Naive thymus-derived CD4-positive, alpha-beta T cell (primary cell): ENCODE data around the gene ZNF106. TPM values are rescaled to one million over a fixed set of nuclear protein-coding genes. Genes with fewer than 3 reads are reported as not detected.

Source experiments
- ATAC-seq: fragments of 150-1000 bp; cut with Tn5 transposase; 2 replicates; pipeline ENCODE4 v1.10.0; 2021; ENCODE audit warnings: mild to moderate bottlenecking, moderate library complexity
- CTCF ChIA-PET: fragments of 350-600 bp; sonication (Branson Sonifier 250); formaldehyde crosslinking; loops from one replicate; lab custom pipeline; 2021; ENCODE audit warnings: antibody characterized with exemption; lab: Charles Lee
- POLR2A ChIA-PET: fragments of 350-600 bp; sonication (Branson Sonifier 250); formaldehyde crosslinking; loops from one replicate; lab custom pipeline; 2021; ENCODE audit warnings: antibody characterized with exemption, inconsistent platforms; lab: Charles Lee
- DNase-seq, 9 donors: peaks; one replicate each; pipeline versions ENCODE4 v3.0.0 to v3.0.0-alpha.2; 2020 to 2022; ENCODE audit warnings: mixed read lengths in 1 of 9
- H3K27ac ChIP-seq: one replicate; pipeline ENCODE4 v1.7.0; 2013; ENCODE audit warnings: mild to moderate bottlenecking, low read depth, low read length, moderate library complexity
- H3K27me3 ChIP-seq, 2 donors: one replicate each; pipeline ENCODE4 v1.7.0; 2013; ENCODE audit warnings: low read length in 2 of 2, mild to moderate bottlenecking in 2 of 2, moderate library complexity in 2 of 2; ENCODE audit not compliant: control insufficient read depth in 2 of 2, insufficient read depth in 2 of 2
- H3K36me3 ChIP-seq, 3 experiments: 1 replicate in 2 of 3; 2 replicates in 1 of 3; pipeline ENCODE4 v1.7.0; 2013; ENCODE audit warnings: low read length in 3 of 3, mild to moderate bottlenecking in 3 of 3, moderate library complexity in 1 of 3; ENCODE audit not compliant: insufficient read depth in 3 of 3, control insufficient read depth in 2 of 3
- H3K4me1 ChIP-seq, 2 donors: one replicate each; pipeline ENCODE4 v1.7.0; 2013; ENCODE audit warnings: low read length in 2 of 2, mild to moderate bottlenecking in 2 of 2, moderate library complexity in 1 of 2; ENCODE audit not compliant: control insufficient read depth in 2 of 2, insufficient read depth in 2 of 2
- H3K4me3 ChIP-seq: 2 replicates; pipeline ENCODE4 v1.7.0; 2013; ENCODE audit warnings: mild to moderate bottlenecking, low read length
- H3K9me3 ChIP-seq, 3 experiments: 1 replicate in 2 of 3; 2 replicates in 1 of 3; pipeline ENCODE4 v1.7.0; 2013; ENCODE audit warnings: low read length in 3 of 3; ENCODE audit not compliant: control insufficient read depth in 2 of 3
- H3K27ac Mint-ChIP-seq, 9 donors: one replicate each; pipeline ENCODE4 v1.8.0; 2020 to 2022; ENCODE audit warnings: mixed read lengths in 9 of 9, mild to moderate bottlenecking in 8 of 9, moderate library complexity in 5 of 9, inconsistent platforms in 2 of 9
- H3K27me3 Mint-ChIP-seq, 5 donors: one replicate each; pipeline ENCODE4 v1.8.0; 2021 to 2022; ENCODE audit warnings: mixed read lengths in 5 of 5, mild to moderate bottlenecking in 1 of 5
- H3K36me3 Mint-ChIP-seq, 5 donors: one replicate each; pipeline ENCODE4 v1.8.0; 2020 to 2022; ENCODE audit warnings: mixed read lengths in 5 of 5, mild to moderate bottlenecking in 3 of 5, inconsistent platforms in 1 of 5
- H3K4me1 Mint-ChIP-seq, 7 donors: one replicate each; pipeline ENCODE4 v1.8.0; 2020 to 2022; ENCODE audit warnings: mixed read lengths in 7 of 7, mild to moderate bottlenecking in 3 of 7, inconsistent platforms in 1 of 7
- H3K4me3 Mint-ChIP-seq, 10 donors: one replicate each; pipeline ENCODE4 v1.8.0; 2020 to 2022; ENCODE audit warnings: mild to moderate bottlenecking in 10 of 10, mixed read lengths in 10 of 10, moderate library complexity in 6 of 10, inconsistent platforms in 2 of 10
- H3K9me3 Mint-ChIP-seq, 11 donors: one replicate each; pipeline ENCODE4 v1.8.0; 2020 to 2022; ENCODE audit warnings: mixed read lengths in 11 of 11, mild to moderate bottlenecking in 4 of 11, inconsistent platforms in 1 of 11, moderate library complexity in 1 of 11
- intact Hi-C, 2 donors: fragments of 100-400 bp; cut with micrococcal nuclease; formaldehyde crosslinking; loops; one replicate each; pipeline ENCODE4 v1.15.1; 2023
- polyA plus RNA-seq, 2 donors: library from polyadenylated mRNA; unstranded; fragments of 300-500 nt; fragmentation: Illumina TruSeq; gene quantifications; one replicate each; pipeline ENCODE4 v1.2.3, GENCODE V29; 2021
- total RNA-seq, 6 experiments: library from RNA in 5 of 6; stranded (reverse) in 5 of 6; gene quantifications; 1 replicate in 5 of 6; 2 replicates in 1 of 6; pipeline ENCODE4 v1.2.3 and lab custom pipeline; 2021 to 2026

ZNF106 gene
- total and polyA plus RNA-seq, 7 experiments from 2014 or later = 32.4 to 54.3 (median 43.2) TPM

- intact Hi-C loops = no loop called here
- Histone ChIP-seq H3K36me3 (peaks cover 0 to 23% (median 0%) of the 10 kb centered on the region in 3 experiments), H3K27ac (no peak overlapping the region), H3K27me3 (no peaks in the 10 kb centered on the region), H3K4me3 (no peak overlapping the region), H3K4me1 (no peaks in the 10 kb centered on the region), H3K9me3 (no peaks in the 10 kb centered on the region)
- peaks cover 3 to 16% (median 5%) of the 10 kb centered on the region in 5 donors for H3K36me3 Mint-ChIP-seq
- no peaks in the 10 kb centered on the region for H3K27me3 Mint-ChIP-seq
- no peak overlapping the region for H3K4me3 Mint-ChIP-seq
- DNase-seq = no peak
- peaks cover 0 to 27% (median 19%) of the 10 kb centered on the region in 7 donors for H3K4me1 Mint-ChIP-seq
- ChIA-PET POLR2A (no interaction called here), CTCF (interaction anchor here (0.6 kb wide), 1 partner anchor 688 kb away, joined by 3 read pairs; no protein-coding TSS in a partner anchor)
- H3K9me3 Mint-ChIP-seq = no peaks in the 10 kb centered on the region
- H3K27ac Mint-ChIP-seq = no peak overlapping the region
- no peak for ATAC-seq
Measured at GRCh38 chr15:42508263-42508690, 17.3 kb upstream of the ZNF106 start.

- peaks cover 0 to 29% (median 19%) of the 10 kb centered on the region in 7 donors for H3K4me1 Mint-ChIP-seq
- Histone ChIP-seq H3K4me3 (no peak overlapping the region), H3K36me3 (peaks cover 0 to 19% (median 0%) of the 10 kb centered on the region in 3 experiments), H3K27me3 (no peaks in the 10 kb centered on the region), H3K4me1 (no peaks in the 10 kb centered on the region), H3K27ac (no peak overlapping the region), H3K9me3 (no peaks in the 10 kb centered on the region)
- intact Hi-C loops = no loop called here
- no peak overlapping the region for H3K27ac Mint-ChIP-seq
- no peak for DNase-seq
- no peaks in the 10 kb centered on the region for H3K27me3 Mint-ChIP-seq
- no peak for ATAC-seq
- H3K4me3 Mint-ChIP-seq = no peak overlapping the region
- CTCF ChIA-PET = no interaction called here
- H3K36me3 Mint-ChIP-seq = peaks cover 0 to 12% (median 0%) of the 10 kb centered on the region in 5 donors
- H3K9me3 Mint-ChIP-seq = no peaks in the 10 kb centered on the region
- POLR2A ChIA-PET = interaction anchor here (0.6 kb wide), 1 partner anchor 37 kb away, joined by 3 read pairs; no protein-coding TSS in a partner anchor
Measured at GRCh38 chr15:42507514-42507913, 16.6 kb upstream of the ZNF106 start.

GRCh38 chr15:42504631-42505030, 13.7 kb upstream of the ZNF106 start:
- intact Hi-C loops = no loop called here
- Histone ChIP-seq H3K9me3 (no peaks in the 10 kb centered on the region), H3K27ac (no peak overlapping the region)

GRCh38 chr15:42503825-42504224, 12.9 kb upstream of the ZNF106 start:
- Mint-ChIP-seq H3K4me1 (peaks cover 12 to 48% (median 29%) of the 10 kb centered on the region in 7 donors), H3K9me3 (no peaks in the 10 kb centered on the region), H3K27me3 (no peaks in the 10 kb centered on the region), H3K4me3 (no peak overlapping the region), H3K36me3 (peaks cover 0 to 9% (median 0%) of the 10 kb centered on the region in 5 donors), H3K27ac (peak overlapping the region in 1 of 9 donors; percentile 62)
- no peaks in the 10 kb centered on the region for H3K27me3 ChIP-seq
- CTCF ChIA-PET = interaction anchor here (1.2 kb wide), 1 partner anchor 9 kb away, joined by 4 read pairs; the partner anchor contains the start of gene SNAP23
- POLR2A ChIA-PET = interaction anchor here (1.6 kb wide), 1 partner anchor 13 kb away, joined by 5 read pairs; the partner anchor contains the start of gene ZNF106
- peaks cover 0 to 11% (median 0%) of the 10 kb centered on the region in 3 experiments for H3K36me3 ChIP-seq
- H3K27ac ChIP-seq = no peak overlapping the region
- no peaks in the 10 kb centered on the region for H3K9me3 ChIP-seq
- ATAC-seq (no peak), DNase-seq (no peak)
- no peaks in the 10 kb centered on the region for H3K4me1 ChIP-seq
- no peak overlapping the region for H3K4me3 ChIP-seq
- intact Hi-C loops = no loop called here

More at GRCh38 chr15:42504631-42505030, 13.7 kb upstream of the ZNF106 start:
- Histone ChIP-seq H3K27me3 (no peaks in the 10 kb centered on the region), H3K36me3 (peaks cover 0 to 11% (median 0%) of the 10 kb centered on the region in 3 experiments), H3K4me3 (no peak overlapping the region), H3K4me1 (no peaks in the 10 kb centered on the region)
- peak overlapping the region in 1 of 9 donors; percentile 12 for H3K27ac Mint-ChIP-seq
- peaks cover 14 to 43% (median 21%) of the 10 kb centered on the region in 7 donors for H3K4me1 Mint-ChIP-seq
- ChIA-PET POLR2A (interaction anchor here (1.6 kb wide), 1 partner anchor 13 kb away, joined by 5 read pairs; the partner anchor contains the start of gene ZNF106), CTCF (interaction anchor here (0.6 to 1.2 kb wide), 4 partner anchors 10 to 422 kb away, joined by 3 to 4 read pairs (median 4); partner anchors contain the start of gene SNAP23)
- no peaks in the 10 kb centered on the region for H3K9me3 Mint-ChIP-seq
- ATAC-seq (no peak), DNase-seq (no peak)
- H3K36me3 Mint-ChIP-seq = peaks cover 0 to 12% (median 0%) of the 10 kb centered on the region in 5 donors
- no peak overlapping the region for H3K4me3 Mint-ChIP-seq
- no peaks in the 10 kb centered on the region for H3K27me3 Mint-ChIP-seq

GRCh38 chr15:42502477-42502876, 11.5 kb upstream of the ZNF106 start:
- intact Hi-C loops = no loop called here
- H3K9me3 Mint-ChIP-seq = no peaks in the 10 kb centered on the region
- Histone ChIP-seq H3K27me3 (no peaks in the 10 kb centered on the region), H3K4me1 (peaks cover 0 to 4% of the 10 kb centered on the region in 2 donors), H3K36me3 (peaks cover 0 to 6% (median 0%) of the 10 kb centered on the region in 3 experiments), H3K9me3 (no peaks in the 10 kb centered on the region), H3K4me3 (no peak overlapping the region), H3K27ac (no peak overlapping the region)
- no peak overlapping the region for H3K4me3 Mint-ChIP-seq
- CTCF ChIA-PET = no interaction called here
- ATAC-seq = no peak
- no peak for DNase-seq
- peaks cover 16 to 48% (median 39%) of the 10 kb centered on the region in 7 donors for H3K4me1 Mint-ChIP-seq
- peaks cover 0 to 4% (median 0%) of the 10 kb centered on the region in 5 donors for H3K36me3 Mint-ChIP-seq
- POLR2A ChIA-PET = interaction anchor here (1.8 kb wide), 1 partner anchor 12 kb away, joined by 8 read pairs; the partner anchor contains the start of gene ZNF106
- H3K27ac Mint-ChIP-seq = peak overlapping the region in 2 of 9 donors; percentile 45 to 56
- H3K27me3 Mint-ChIP-seq = no peaks in the 10 kb centered on the region

GRCh38 chr15:42499858-42500609, 9.1 kb upstream of the ZNF106 start:
- Mint-ChIP-seq H3K9me3 (no peaks in the 10 kb centered on the region), H3K36me3 (peaks cover 0 to 4% (median 0%) of the 10 kb centered on the region in 5 donors), H3K27ac (peak overlapping the region in 4 of 9 donors; percentile 10 to 50 (median 43)), H3K4me1 (peaks cover 29 to 70% (median 59%) of the 10 kb centered on the region in 7 donors), H3K27me3 (no peaks in the 10 kb centered on the region), H3K4me3 (no peak overlapping the region)
- Histone ChIP-seq H3K4me3 (no peak overlapping the region), H3K9me3 (no peaks in the 10 kb centered on the region), H3K27me3 (no peaks in the 10 kb centered on the region), H3K4me1 (peaks cover under 1 to 4% of the 10 kb centered on the region in 2 donors), H3K36me3 (peaks cover 0 to 4% (median 0%) of the 10 kb centered on the region in 3 experiments), H3K27ac (no peak overlapping the region)
- CTCF ChIA-PET = interaction anchor here (0.7 kb wide), 1 partner anchor 1964 kb away, joined by 3 read pairs; no protein-coding TSS in a partner anchor
- ATAC-seq (no peak), DNase-seq (no peak)
- POLR2A ChIA-PET = interaction anchor here (2.6 kb wide), 1 partner anchor 9 kb away, joined by 9 read pairs; the partner anchor contains the start of gene ZNF106
- intact Hi-C loops = loop anchor here in 1 of 2 donors (5.0 to 10.0 kb wide), 2 partner anchors 237 to 1295 kb away; partner anchors contain the start of genes CDAN1 and SERF2
